GM21717 (cell line): ENCODE measurements around the gene ABHD12B.
"Not testable (repeated sequence)": the region's sequence is repeated elsewhere in the genome, so short reads cannot be mapped to it uniquely, and the experiment has no call there.

ENCODE experiments used
- ATAC-seq: cut with Tn5 transposase; IDR thresholded peaks from one replicate; pipeline ENCODE4 v1.9.1; 2021; ENCODE audit warnings: mild to moderate bottlenecking, moderate library complexity; ENCODE audit not compliant: unreplicated experiment

Gene ABHD12B

DNA sequence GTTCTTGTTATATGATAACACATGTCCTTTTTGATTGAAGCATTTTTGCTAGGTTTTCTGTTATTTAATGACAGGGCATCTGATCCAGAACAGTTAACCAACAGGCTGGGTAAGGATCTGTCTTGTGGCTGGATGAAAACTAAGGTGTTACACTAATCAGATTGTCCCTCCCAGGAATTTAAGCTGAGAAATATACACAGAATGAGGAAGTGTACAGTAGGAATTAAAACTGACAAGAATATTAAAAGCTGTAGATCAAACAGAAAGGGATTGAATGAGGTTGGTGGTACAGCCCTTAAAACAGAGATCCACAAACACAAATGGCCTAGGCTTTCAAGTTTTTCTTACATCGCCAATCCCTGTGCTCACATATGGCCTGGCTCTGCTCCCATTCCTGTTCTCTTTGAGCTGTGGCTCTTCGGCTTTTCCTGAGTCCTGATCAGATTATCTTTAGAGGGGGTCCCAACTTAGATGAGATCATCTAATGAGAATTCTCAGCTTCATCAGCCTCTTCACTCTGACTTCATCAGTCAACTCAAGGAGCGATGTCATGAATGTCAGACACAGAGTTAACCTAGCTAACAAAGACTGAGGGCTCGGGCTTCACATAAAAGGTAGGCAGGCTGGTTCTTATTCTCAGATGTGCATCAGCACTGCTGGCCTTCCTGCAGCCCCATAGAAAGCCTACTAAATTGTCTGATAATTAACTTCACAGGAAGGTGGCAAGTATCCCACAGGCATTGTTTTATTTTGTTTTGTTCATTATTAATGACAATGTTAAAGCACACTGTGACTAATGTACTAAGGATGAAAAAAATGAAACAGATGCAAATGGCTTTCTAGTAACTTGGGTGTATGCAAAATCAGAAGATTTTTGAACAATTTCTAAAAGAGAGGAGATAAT, 61.0 kb downstream of the ABHD12B start:
- ATAC-seq, result no peak

DNA sequence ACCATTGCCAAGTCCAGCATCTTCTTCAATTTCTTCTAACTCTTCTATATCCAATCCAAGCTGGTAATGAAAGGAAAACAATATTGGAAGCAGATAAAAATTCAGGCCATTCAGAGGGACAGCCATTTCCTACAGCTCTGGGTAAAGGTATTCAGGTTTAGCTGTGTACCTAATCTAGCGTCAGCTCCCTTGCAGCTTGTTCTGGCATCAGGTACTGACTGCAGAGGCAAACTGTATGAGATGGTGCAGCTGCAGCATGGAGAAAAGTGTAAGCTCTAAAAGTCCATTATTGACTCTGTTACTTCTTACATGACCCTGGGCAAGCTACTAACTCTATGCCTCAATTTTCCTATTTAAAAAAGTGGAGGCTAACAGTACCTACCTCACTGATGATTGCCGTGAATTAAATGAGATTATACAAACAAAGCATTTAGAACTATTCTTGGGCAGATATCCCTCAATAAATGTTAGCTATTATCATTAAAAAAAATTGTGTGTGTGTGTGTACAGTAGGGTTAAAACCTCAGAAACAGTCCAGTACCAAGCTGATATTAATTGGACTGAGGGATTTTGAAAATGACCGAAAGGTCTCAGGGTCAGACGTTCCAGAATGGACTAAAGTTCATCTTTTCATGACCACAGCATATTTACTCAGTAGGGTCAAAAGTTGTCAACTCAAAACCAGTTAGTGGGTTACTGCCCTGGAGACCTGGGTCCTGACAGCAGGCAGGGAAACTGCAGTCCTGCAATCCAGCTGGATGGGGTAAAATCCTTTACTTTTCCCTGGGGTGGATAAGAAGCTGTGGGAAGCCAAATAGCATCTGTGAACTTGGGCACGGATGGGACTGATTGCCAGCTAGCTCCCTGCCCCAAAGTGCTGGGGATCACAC, 63.5 kb downstream of the ABHD12B start:
- no peak for ATAC-seq

DNA sequence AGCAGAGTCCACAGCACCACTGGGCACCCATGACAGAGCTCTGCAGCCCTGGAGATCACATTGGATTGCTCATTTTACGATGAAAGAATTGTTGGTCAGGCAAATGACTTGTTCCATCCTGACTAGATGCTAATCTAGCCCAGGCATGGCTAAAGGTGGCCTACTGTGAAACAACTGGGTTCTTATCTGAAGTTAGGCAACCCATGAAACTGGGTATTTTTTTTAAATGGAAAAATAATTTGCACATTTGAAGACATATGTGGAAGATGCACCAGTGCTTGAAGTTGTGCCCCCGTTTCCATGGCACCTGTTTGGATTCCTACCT, 64.1 kb downstream of the ABHD12B start:
- no peak for ATAC-seq

DNA sequence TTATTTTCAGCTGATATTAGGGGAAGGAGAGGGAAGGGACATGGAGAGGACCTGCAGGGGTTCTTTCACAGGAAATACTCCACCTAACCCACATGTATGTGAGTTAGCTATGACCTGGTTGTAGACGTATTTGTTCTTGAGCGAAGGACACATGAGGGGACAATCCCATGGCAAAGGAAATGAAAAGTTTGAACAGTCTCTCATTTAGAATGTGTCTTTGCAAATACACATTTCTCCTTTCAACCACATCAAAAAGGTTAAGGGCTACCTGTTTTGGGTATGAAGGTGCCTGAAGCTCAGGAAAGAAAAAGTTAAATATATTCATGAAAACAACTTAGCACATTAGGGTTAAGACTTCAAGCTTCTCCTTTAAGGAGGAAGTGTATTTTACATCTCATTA, 65.0 kb downstream of the ABHD12B start:
- no peak for ATAC-seq

DNA sequence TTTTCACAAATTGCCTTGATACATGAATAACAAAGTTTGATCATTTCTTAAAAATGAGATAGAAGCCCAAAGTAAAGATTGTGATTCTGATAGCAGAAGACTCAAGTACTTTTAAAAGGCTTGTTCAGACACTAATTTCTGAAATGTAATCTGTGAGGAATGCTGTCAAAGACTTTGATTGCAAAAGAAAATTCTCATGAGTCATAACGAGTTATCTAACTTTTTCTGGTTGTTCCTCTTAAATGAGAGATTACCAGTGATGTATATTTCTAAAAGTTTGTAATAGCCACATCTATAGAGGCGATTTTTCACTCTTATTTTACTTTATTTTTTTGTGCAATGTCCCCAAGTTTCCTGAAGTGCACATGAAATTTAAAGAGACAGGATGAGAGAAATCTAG, 65.5 kb downstream of the ABHD12B start:
- ATAC-seq, result no peak

DNA sequence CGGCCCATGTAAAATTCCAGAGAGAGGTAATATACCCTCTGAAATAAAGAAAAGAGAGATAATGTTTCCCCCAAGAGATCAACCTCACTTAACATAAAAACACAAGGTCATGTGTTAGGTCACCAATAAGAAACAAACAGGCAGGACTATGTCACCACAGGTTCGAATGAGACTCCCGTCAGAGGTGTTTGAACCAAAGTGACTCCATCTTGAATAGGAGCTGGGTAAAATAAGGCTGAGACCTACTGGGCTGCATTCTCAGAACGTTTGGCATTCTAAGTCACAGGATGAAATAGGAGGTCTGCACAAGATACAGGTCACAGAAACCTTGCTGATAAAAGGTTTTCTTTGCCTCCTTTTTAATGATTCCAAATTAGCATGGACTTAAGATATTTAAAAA, 65.9 kb downstream of the ABHD12B start:
- no peak for ATAC-seq

DNA sequence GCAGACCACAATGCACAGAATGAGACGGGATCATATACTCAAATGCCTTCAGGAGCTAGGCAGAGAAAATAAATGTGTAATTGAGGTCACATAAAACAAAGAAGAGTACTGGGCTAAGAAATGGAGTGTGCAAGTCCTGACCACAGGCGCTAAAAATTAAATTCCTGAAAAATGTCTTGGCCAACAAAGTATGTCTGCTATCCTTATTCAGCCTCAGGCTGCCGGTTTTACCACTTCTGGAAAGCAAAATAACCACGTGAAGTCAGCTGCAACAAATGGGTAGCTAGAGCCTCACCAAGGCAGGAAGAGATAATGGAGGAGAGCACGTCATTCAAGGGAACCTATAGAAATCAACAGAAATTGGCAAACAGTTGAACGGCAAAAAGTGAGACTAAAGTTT, 69.3 kb downstream of the ABHD12B start:
- no peak for ATAC-seq

DNA sequence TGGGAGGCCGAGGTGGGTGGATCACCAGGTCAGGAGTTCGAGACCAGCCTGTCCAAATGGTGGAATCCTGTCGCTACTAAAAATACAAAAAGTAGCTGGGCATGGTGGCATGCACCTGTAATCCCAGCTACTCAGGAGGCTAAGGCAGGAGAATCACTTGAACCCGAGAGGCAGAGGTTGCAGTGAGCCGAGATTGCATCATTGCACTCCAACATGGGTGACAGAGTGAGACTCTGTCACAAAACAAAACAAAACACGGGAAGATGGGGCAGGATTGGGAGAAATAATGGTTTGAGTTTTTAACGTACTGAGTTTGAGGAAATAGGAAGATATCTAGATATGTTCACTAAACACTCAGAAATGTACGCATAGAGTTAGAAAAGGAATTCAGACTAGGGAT, 69.8 kb downstream of the ABHD12B start:
- ATAC-seq, result not testable (repeated sequence)

DNA sequence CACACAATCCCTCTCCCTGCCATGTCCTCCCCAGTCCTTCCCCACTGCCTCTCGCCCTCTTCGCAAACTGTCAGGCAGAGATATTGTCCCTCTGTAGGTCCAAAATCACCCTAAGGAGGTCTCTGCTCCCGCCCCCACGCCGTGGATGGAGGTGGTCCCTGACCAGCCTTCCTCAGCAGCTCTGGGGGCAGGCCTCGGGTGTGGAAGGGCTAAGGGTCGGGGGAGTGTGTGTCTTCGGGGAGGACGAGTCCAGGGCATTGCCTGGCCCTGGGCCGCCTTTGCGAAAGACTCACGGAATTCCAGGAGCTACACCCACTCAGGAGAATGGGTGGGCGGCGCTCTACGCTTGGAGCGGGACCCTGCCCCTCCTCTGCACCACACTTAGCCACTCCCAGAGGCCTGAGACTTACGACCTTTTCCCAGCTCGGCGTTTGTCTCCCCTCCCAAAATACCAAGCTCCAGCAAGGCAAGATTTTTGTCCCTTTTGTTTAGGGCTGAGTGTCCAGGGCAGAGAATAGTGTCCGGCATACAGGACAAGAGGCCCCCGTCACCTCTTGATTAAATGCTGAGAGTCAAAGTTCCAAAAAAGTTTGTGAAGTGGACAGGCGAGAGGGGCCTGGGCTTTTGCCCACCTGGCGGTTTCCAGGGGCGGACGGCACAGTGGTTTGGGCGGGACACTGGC, 71.5 kb downstream of the ABHD12B start:
- ATAC-seq, result no peak

DNA sequence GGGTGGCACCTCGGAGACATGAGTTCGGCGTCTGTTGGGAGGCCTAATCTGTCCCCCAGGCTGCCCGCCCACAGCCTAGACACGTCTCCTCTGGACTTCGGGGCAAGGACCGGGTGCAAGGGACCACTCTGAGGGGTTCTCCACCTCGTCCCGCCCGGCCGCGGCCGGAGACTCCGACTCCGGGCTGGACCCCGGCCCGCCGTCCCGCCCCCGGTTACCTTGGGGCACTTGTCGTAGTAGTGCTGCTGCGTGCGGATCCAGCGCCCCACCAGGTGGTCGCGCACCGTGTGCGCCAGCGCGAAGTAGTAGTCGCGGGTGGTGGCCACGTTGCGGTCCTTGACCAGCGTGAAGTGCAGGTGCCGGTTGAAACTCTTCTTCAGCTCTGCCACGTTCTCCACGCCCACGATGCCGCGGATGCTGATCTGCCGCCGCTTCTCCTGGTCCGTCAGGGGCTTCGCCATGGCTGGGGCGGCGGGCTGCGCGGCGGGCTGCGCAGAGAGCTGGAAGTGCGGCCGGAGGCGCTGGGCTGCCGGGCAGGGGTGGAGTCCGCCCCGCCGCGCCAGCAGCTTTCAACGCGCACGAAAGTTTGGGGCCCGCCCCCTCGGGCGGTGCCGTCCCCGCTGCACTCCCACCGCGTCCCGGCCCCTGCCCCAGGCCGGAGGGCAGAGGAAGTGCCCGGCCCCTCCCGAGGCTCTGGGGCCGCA, 72.2 kb downstream of the ABHD12B start, which contains the start of gene PYGL:
PYGL (minus strand) TSS at position 541 of the 704 bp plus-strand sequence; CDS start at position 461, 80 bp downstream.
- ATAC-seq, result peak; percentile 47

DNA sequence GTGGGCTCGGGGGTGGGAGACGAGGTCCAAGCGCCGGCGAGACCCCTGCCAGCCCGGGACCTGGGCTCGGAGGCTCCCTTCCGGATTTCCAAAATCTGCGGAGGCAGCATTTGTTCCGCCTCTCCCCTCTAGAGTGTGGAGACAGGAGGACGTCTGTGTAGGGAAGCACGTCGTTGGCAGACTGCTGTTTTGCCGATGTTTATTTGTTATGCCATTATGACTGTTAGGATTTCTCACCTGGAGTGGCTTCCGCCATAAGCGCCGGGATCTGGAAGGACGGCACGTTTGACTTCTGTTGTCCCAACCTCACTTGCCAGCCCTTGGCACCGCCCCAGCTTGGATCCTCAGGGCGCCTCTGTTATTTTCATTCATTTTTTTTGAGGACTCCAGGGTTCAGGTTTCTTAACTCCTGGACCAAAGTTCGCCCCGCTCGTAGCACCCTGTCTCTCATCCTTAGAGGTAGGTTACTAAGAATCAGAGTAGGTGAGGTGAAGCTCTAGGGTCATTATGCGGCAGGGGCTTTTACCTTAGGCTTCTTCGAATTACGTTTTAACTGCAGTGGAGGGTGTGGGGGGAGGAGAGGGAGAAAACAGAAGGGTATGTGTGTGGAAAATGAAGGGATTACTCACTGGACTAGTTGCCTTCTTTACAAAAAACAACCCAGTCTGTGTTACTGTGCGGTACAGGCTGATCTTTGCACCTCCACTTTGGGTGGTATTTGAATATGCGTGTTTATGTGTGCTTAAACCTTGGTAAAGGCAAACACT, 73.0 kb downstream of the ABHD12B start:
- ATAC-seq, result peak; percentile 12

DNA sequence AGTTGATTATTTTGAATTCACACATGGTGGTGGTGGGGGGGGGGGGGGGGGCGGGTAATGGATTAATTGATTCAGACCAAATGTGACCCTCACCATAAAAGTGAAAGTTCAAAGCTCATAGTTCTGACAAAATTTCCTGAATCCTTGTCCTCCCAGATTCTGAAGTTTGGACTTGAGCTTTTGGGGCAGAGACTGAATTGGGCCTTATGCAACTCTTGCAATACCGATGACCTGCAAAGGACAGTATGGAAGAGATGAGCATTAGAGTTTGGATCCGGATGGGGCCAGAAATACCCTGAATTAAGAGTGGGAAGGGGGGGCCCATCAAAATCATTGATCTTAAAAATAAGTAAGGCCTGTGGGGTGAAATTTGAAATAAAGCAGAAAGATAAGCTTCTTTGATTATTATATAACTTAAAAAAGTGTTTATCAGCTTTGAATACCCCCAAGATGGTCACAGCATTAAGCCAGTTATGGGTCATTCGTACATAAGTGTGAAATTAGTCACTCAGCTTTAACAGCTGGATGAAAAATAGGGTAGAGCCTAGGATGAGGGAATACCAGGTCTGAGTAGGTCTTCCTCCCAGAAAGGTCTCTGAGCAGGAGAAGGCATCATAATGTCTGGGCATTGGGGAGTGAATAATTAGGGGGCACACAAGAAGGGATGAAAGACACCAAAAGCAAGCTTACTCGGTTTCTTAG, 74.5 kb downstream of the ABHD12B start:
- ATAC-seq, result no peak

DNA sequence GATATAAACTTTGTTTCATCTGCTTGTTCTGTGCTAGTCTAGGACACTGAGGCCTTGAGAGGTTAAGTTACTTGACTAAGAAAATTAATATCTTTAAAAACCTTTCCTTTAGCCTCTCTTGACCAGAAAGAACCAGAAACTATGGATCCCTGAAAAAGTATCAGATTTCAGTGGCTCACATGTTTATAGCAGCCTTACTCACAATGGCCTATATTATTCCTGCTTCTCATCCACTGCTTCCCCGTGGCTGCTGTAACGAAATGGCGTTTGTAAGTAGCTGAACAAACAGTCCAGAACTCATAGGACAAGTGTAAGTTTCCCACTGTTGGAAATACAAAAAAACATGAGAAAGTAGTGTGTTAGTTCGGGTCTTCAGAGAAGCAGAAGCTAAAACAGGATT, 75.6 kb downstream of the ABHD12B start:
- ATAC-seq, result no peak

DNA sequence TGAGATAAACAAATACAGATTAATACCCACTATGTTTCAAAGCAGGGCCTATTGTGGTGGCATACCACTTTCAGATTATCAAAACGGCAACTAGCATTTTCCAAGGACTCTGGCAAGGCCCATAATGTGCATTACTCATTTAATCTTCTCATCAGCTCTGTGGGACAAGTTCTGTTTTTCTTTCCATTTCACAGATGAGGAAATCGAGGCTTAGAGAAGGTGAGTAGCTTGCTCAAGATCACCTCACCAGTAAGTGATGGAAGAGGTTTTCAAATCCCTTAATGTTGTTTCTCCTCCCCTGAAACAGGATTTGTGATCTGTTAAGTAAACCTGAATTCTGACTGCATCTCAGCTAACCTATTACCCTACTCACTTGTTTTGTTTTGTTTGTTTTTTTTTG, 76.4 kb downstream of the ABHD12B start:
- ATAC-seq, result no peak

DNA sequence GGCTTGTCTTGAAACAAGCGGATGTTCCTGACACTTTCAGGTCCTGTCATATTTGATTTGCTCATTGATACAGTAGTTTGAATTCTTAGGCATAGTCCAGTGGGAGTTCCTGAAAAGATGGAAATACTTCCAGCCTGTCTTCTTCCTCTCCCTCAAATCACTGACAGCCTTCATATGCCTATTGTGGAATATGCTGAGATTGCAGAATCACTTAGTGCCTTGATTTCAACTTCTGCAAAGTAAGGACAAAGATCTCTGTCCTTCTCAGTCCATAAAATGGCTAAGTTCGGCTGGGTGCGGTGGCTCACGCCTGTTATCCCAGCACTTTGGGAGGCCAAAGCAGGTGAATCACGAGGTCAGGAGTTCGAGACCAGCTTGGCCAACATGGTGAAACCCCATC, 79.2 kb downstream of the ABHD12B start:
- no peak for ATAC-seq

DNA sequence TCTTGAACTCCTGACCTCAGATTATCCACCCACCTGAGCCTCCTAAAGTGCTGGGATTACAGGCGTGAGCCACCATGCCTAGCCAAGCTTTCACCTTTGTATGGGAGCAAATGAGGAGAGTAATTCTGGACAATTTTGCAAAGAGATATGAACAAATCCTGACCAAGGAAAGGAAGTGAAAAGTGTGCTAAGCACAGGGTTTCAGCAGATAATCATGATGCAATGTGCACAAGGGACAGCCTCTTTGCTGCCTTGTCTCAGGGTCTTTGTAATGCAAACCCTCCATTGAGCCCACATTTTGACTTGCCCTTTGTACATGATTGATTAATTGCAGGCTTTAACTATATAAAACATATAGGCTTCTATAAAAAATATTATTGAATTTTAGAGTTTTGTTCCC, 81.6 kb downstream of the ABHD12B start:
- no peak for ATAC-seq
